Measurements from ENCODE around the gene TENT5C.

DNA sequence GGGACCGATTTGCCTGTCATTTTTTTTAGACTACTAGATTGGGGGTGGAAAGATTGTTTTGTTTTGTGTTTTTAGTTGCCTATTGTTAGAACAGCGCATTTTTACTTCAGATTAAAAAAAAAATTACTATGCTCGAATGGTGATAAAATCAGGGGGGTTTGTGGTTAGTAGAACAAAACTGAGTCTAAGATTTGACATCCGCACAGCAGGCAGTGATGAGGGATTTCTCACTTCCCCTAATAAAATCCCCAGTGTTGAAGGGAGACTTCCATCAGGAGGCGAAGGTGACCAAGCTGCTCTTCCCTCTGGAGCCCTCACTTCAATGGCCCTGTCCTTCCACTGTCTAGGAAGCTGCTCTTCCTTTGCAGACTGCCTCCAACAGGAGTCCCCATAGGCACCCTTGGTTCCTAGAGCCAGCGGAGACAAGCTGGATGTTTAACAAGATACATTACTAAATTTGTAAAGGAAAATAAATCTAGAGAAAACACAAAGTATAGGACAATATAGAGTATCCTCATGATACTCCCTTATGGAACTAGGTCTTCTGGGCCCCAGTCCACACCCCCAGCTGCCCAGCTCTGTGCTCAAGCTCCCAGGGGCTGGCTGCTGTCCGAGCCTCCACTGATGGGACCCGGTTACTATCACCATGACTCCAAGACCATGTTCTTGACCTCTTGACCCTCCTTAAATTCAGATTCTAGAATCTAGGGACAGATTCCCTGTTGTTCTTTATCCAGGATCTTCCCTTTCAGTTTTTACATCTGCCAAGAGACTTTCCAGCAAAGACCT is 31.0 kb downstream of the TENT5C start:
- TF ChIP-seq, protein P1, sequence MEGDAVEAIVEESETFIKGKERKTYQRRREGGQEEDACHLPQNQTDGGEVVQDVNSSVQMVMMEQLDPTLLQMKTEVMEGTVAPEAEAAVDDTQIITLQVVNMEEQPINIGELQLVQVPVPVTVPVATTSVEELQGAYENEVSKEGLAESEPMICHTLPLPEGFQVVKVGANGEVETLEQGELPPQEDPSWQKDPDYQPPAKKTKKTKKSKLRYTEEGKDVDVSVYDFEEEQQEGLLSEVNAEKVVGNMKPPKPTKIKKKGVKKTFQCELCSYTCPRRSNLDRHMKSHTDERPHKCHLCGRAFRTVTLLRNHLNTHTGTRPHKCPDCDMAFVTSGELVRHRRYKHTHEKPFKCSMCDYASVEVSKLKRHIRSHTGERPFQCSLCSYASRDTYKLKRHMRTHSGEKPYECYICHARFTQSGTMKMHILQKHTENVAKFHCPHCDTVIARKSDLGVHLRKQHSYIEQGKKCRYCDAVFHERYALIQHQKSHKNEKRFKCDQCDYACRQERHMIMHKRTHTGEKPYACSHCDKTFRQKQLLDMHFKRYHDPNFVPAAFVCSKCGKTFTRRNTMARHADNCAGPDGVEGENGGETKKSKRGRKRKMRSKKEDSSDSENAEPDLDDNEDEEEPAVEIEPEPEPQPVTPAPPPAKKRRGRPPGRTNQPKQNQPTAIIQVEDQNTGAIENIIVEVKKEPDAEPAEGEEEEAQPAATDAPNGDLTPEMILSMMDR (IDR thresholded peaks at IDR 0.05), result no peak
- TF ChIP-seq, protein P2, sequence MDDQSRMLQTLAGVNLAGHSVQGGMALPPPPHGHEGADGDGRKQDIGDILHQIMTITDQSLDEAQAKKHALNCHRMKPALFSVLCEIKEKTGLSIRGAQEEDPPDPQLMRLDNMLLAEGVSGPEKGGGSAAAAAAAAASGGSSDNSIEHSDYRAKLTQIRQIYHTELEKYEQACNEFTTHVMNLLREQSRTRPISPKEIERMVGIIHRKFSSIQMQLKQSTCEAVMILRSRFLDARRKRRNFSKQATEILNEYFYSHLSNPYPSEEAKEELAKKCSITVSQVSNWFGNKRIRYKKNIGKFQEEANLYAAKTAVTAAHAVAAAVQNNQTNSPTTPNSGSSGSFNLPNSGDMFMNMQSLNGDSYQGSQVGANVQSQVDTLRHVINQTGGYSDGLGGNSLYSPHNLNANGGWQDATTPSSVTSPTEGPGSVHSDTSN (IDR thresholded peaks at IDR 0.05), result no peak
- TF ChIP-seq RCOR1 (IDR thresholded peaks at IDR 0.05; ENCODE audit: low read length) (no peak), YY1 (IDR thresholded peaks at IDR 0.05; ENCODE audit: low read depth) (no peak), POLR2AphosphoS5 (IDR thresholded peaks at IDR 0.05; ENCODE audit: low read depth, low read length) (no peak), RAD21 (IDR thresholded peaks at IDR 0.05; ENCODE audit: low read length) (no peak), CHD2 (IDR thresholded peaks at IDR 0.05; ENCODE audit: low read length, partially characterized antibody) (no peak), GABPA (IDR thresholded peaks at IDR 0.05; ENCODE audit: low read depth) (no peak), TAF1 (IDR thresholded peaks at IDR 0.05; ENCODE audit: borderline replicate concordance, low read depth, low read length) (no peak), MXI1 (IDR thresholded peaks at IDR 0.05; ENCODE audit: low read depth, low read length) (no peak)
- TF ChIP-seq, protein P3, sequence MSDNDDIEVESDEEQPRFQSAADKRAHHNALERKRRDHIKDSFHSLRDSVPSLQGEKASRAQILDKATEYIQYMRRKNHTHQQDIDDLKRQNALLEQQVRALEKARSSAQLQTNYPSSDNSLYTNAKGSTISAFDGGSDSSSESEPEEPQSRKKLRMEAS (IDR thresholded peaks at IDR 0.05; ENCODE audit: low read depth), result no peak
- TF ChIP-seq, protein P4, sequence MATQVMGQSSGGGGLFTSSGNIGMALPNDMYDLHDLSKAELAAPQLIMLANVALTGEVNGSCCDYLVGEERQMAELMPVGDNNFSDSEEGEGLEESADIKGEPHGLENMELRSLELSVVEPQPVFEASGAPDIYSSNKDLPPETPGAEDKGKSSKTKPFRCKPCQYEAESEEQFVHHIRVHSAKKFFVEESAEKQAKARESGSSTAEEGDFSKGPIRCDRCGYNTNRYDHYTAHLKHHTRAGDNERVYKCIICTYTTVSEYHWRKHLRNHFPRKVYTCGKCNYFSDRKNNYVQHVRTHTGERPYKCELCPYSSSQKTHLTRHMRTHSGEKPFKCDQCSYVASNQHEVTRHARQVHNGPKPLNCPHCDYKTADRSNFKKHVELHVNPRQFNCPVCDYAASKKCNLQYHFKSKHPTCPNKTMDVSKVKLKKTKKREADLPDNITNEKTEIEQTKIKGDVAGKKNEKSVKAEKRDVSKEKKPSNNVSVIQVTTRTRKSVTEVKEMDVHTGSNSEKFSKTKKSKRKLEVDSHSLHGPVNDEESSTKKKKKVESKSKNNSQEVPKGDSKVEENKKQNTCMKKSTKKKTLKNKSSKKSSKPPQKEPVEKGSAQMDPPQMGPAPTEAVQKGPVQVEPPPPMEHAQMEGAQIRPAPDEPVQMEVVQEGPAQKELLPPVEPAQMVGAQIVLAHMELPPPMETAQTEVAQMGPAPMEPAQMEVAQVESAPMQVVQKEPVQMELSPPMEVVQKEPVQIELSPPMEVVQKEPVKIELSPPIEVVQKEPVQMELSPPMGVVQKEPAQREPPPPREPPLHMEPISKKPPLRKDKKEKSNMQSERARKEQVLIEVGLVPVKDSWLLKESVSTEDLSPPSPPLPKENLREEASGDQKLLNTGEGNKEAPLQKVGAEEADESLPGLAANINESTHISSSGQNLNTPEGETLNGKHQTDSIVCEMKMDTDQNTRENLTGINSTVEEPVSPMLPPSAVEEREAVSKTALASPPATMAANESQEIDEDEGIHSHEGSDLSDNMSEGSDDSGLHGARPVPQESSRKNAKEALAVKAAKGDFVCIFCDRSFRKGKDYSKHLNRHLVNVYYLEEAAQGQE (IDR thresholded peaks at IDR 0.05; ENCODE audit: low read depth, low read length), result no peak
